Smooth muscle cell (in vitro differentiated cells): ENCODE results near the gene FBN3. TPM values are rescaled to one million over a fixed set of nuclear protein-coding genes. Genes with fewer than 3 reads are reported as not detected.

Experiments used
- DNase-seq: peaks from one replicate; lab custom pipeline; 2025; ENCODE audit not compliant: unreplicated experiment; lab: John Stamatoyannopoulos, UW
- H2AFZ ChIP-seq: fragments of 200-600 bp; sonication (generic); 2 replicates; pipeline ENCODE4 v1.6.0; 2016; ENCODE audit warnings: antibody characterized with exemption, low read depth, mild to moderate bottlenecking
- H3F3A ChIP-seq: fragments of 200-600 bp; sonication (generic); 2 replicates; pipeline ENCODE4 v1.6.0; 2017; ENCODE audit warnings: antibody characterized with exemption, low read depth
- H3K27ac ChIP-seq: fragments of 200-600 bp; sonication (generic); 2 replicates; pipeline ENCODE4 v1.5.1; 2016; ENCODE audit warnings: low read depth, mild to moderate bottlenecking
- H3K27me3 ChIP-seq: fragments of 200-600 bp; sonication (generic); 2 replicates; pipeline ENCODE4 v1.6.1; 2016; ENCODE audit warnings: low read depth, mild to moderate bottlenecking
- H3K36me3 ChIP-seq: fragments of 200-600 bp; sonication (generic); 2 replicates; pipeline ENCODE4 v1.5.1; 2016; ENCODE audit warnings: low read depth
- H3K4me1 ChIP-seq: fragments of 200-600 bp; sonication (generic); 2 replicates; pipeline ENCODE4 v1.5.1; 2016; ENCODE audit warnings: low read depth
- H3K4me2 ChIP-seq: fragments of 200-600 bp; sonication (generic); 2 replicates; pipeline ENCODE4 v1.6.0; 2016; ENCODE audit warnings: mild to moderate bottlenecking
- H3K4me3 ChIP-seq: fragments of 200-600 bp; sonication (generic); 2 replicates; pipeline ENCODE4 v1.5.1; 2016; ENCODE audit warnings: mild to moderate bottlenecking
- H3K79me2 ChIP-seq: fragments of 200-600 bp; sonication (generic); 2 replicates; pipeline ENCODE4 v1.6.0; 2016; ENCODE audit warnings: low read depth, mild to moderate bottlenecking
- H3K9ac ChIP-seq: fragments of 200-600 bp; sonication (generic); 2 replicates; pipeline ENCODE4 v1.6.0; 2016; ENCODE audit warnings: low read depth
- H3K9me3 ChIP-seq: fragments of 200-600 bp; sonication (generic); replicated peaks from 2 replicates; pipeline ENCODE4 v1.5.1; 2016; ENCODE audit warnings: low read depth
- H4K20me1 ChIP-seq: fragments of 200-600 bp; sonication (generic); 2 replicates; pipeline ENCODE4 v1.6.0; 2016; ENCODE audit warnings: low read depth
- CTCF ChIP-seq: fragments of 200-600 bp; sonication (generic); IDR thresholded peaks from 2 replicates; pipeline ENCODE4 v1.5.1; 2017; ENCODE audit warnings: borderline replicate concordance, mild to moderate bottlenecking, antibody characterized with exemption; ENCODE audit not compliant: insufficient read depth, poor library complexity, severe bottlenecking
- WGBS: methylation state at CpG from one replicate; pipeline ENCODE4 v1.1.7; 2016; ENCODE audit warnings: low lambda C conversion rate; 5-methylcytosine and 5-hydroxymethylcytosine counted together
- polyA plus RNA-seq: library from polyadenylated mRNA; unstranded; fragments of >200 nt; fragmentation: Nextera tagmentation; extraction: Ambion mirVana; gene quantifications from 2 replicates; pipeline ENCODE4 v1.2.1, GENCODE V29; 2016
- total RNA-seq: library from RNA; depleted of rRNA; stranded (reverse); fragments of >200 nt; gene quantifications from 2 replicates; pipeline ENCODE4 v1.2.3, GENCODE V29; 2014

The FBN3 gene
- total and polyA plus RNA-seq, 2 experiments from 2014 or later: not detected

- Histone ChIP-seq H3K9me3 (no peaks in the 10 kb centered on the region), H3K27ac (no peak overlapping the region), H3K79me2 (no peaks in the 10 kb centered on the region), H3K4me3 (no peak overlapping the region), H3K9ac (no peak overlapping the region), H3K4me1 (no peaks in the 10 kb centered on the region), H2AFZ (no peak overlapping the region), H3K36me3 (no peaks in the 10 kb centered on the region), H4K20me1 (no peaks in the 10 kb centered on the region), H3F3A (no peaks in the 10 kb centered on the region), H3K4me2 (no peak overlapping the region), H3K27me3 (no peaks in the 10 kb centered on the region)
- no peak for DNase-seq
- TF ChIP-seq CTCF: no peak
- 95% methylated on average over 15 of the region's 15 CpGs for WGBS
Observed at GRCh38 chr19:8126008-8126407, 23.4 kb downstream of the FBN3 start.

- WGBS: 98% methylated on average over 22 of the region's 22 CpGs
- no peak overlapping the region for H3K9ac ChIP-seq
- H3K36me3 ChIP-seq: no peaks in the 10 kb centered on the region
- no peak overlapping the region for H3K27ac ChIP-seq
- no peak for DNase-seq
- H3K4me3 ChIP-seq: no peak overlapping the region
- no peaks in the 10 kb centered on the region for H3K9me3 ChIP-seq
- H3K4me1 ChIP-seq: no peaks in the 10 kb centered on the region
- H3F3A ChIP-seq: no peaks in the 10 kb centered on the region
- H2AFZ ChIP-seq: no peak overlapping the region
- no peak for TF ChIP-seq CTCF
- H3K4me2 ChIP-seq: no peak overlapping the region
- H3K27me3 ChIP-seq: no peaks in the 10 kb centered on the region
- H3K79me2 ChIP-seq: no peaks in the 10 kb centered on the region
- H4K20me1 ChIP-seq: no peaks in the 10 kb centered on the region
Observed at GRCh38 chr19:8123683-8124082, 25.7 kb downstream of the FBN3 start.

- Histone ChIP-seq H3F3A (no peaks in the 10 kb centered on the region), H3K27me3 (no peaks in the 10 kb centered on the region), H2AFZ (no peak overlapping the region), H3K36me3 (no peaks in the 10 kb centered on the region), H4K20me1 (no peaks in the 10 kb centered on the region), H3K4me2 (no peak overlapping the region), H3K4me1 (no peaks in the 10 kb centered on the region), H3K79me2 (no peaks in the 10 kb centered on the region), H3K9me3 (no peaks in the 10 kb centered on the region), H3K4me3 (no peak overlapping the region), H3K27ac (no peak overlapping the region), H3K9ac (no peak overlapping the region)
- TF ChIP-seq CTCF: no peak
- no peak for DNase-seq
- 86% methylated on average over 22 of the region's 26 CpGs for WGBS
Observed at GRCh38 chr19:8120636-8121480, 28.5 kb downstream of the FBN3 start.

- Histone ChIP-seq H2AFZ (no peak overlapping the region), H3K9me3 (no peaks in the 10 kb centered on the region), H4K20me1 (no peaks in the 10 kb centered on the region), H3K79me2 (no peaks in the 10 kb centered on the region), H3K9ac (no peak overlapping the region), H3F3A (no peaks in the 10 kb centered on the region), H3K4me2 (no peak overlapping the region), H3K27ac (no peak overlapping the region), H3K4me3 (no peak overlapping the region), H3K4me1 (no peaks in the 10 kb centered on the region), H3K27me3 (no peaks in the 10 kb centered on the region), H3K36me3 (no peaks in the 10 kb centered on the region)
- DNase-seq: no peak
- no peak for TF ChIP-seq CTCF
- 96% methylated on average over 2 of the region's 2 CpGs for WGBS
Observed at GRCh38 chr19:8117991-8118390, 31.4 kb downstream of the FBN3 start.
